Measurements from ENCODE around the gene SPEM1.

GRCh38 chr17:7414837-7415236, 5.3 kb upstream of the SPEM1 start:
- TF ChIP-seq CTCF (IDR thresholded peaks at IDR 0.05; ENCODE audit: low read depth, low read length) (no peak), EZH2phosphoT487 (IDR thresholded peaks at IDR 0.05; ENCODE audit: low read depth) (no peak)
